NCI-H345 (cell line): Measurements from ENCODE around the gene CCDC127.
"Not testable (repeated sequence)": the region's sequence is repeated elsewhere in the genome, so short reads cannot be mapped to it uniquely, and the experiment has no call there.

Experiments
- DNase-seq: peaks from one replicate; lab custom pipeline; 2025; lab: John Stamatoyannopoulos, UW

The CCDC127 gene

GRCh38 chr5:171801-172331 lies 46.1 kb downstream of the CCDC127 start:
- no peak for DNase-seq

- DNase-seq: no peak
These were observed 46.8 kb downstream of the CCDC127 start for GRCh38 chr5:170971-171800.

GRCh38 chr5:169728-170094 lies 48.2 kb downstream of the CCDC127 start:
- no peak for DNase-seq

- no peak for DNase-seq
These were observed 48.8 kb downstream of the CCDC127 start for GRCh38 chr5:169071-169727.

GRCh38 chr5:167982-168660 lies 49.8 kb downstream of the CCDC127 start:
- DNase-seq: no peak

- DNase-seq: no peak
These were observed 50.4 kb downstream of the CCDC127 start for GRCh38 chr5:167511-167910.

GRCh38 chr5:166441-167372 lies 51.2 kb downstream of the CCDC127 start:
- DNase-seq: no peak

- DNase-seq: not testable (repeated sequence)
These were observed 53.2 kb downstream of the CCDC127 start for GRCh38 chr5:164783-165182.

- no peak for DNase-seq
These were observed 53.7 kb downstream of the CCDC127 start for GRCh38 chr5:164244-164643.

GRCh38 chr5:163841-164240 lies 54.1 kb downstream of the CCDC127 start:
- DNase-seq: no peak

- no peak for DNase-seq
These were observed 54.7 kb downstream of the CCDC127 start for GRCh38 chr5:163338-163620.

GRCh38 chr5:162565-163337 lies 55.2 kb downstream of the CCDC127 start:
- DNase-seq: no peak

- no peak for DNase-seq
These were observed 55.8 kb downstream of the CCDC127 start for GRCh38 chr5:162190-162564.

- no peak for DNase-seq
These were observed 56.2 kb downstream of the CCDC127 start for GRCh38 chr5:161803-162110.

- no peak for DNase-seq
These were observed 56.8 kb downstream of the CCDC127 start for GRCh38 chr5:160921-161802.

GRCh38 chr5:160173-160510 lies 57.8 kb downstream of the CCDC127 start:
- no peak for DNase-seq

- DNase-seq: no peak
These were observed 58.3 kb downstream of the CCDC127 start for GRCh38 chr5:159448-160172.

GRCh38 chr5:158807-159447 lies 59.0 kb downstream of the CCDC127 start:
- no peak for DNase-seq

- no peak for DNase-seq
These were observed 60.2 kb downstream of the CCDC127 start for GRCh38 chr5:157801-158200.
